Breast epithelium (tissue), 4 donors: ENCODE results near the gene ACAD11. TPM values are rescaled to one million over a fixed set of nuclear protein-coding genes. Genes with fewer than 3 reads are reported as not detected.

Source experiments
- DNase-seq, 2 donors: peaks; one replicate each; pipeline ENCODE4 v3.0.0-alpha.2; 2019; ENCODE audit warnings: low spot score in 2 of 2
- H3K27ac ChIP-seq, 2 donors: fragments of 200-600 bp; sonication (generic) in 1 of 2; one replicate each; pipeline ENCODE4 v1.5.1; 2016 to 2019; ENCODE audit warnings: mild to moderate bottlenecking in 1 of 2
- H3K27me3 ChIP-seq, 2 donors: fragments of 200-600 bp; sonication (generic) in 1 of 2; one replicate each; pipeline versions ENCODE4 v1.5.1 to v1.6.0; 2017 to 2019; ENCODE audit warnings: control low read depth in 1 of 2, mild to moderate bottlenecking in 1 of 2
- H3K36me3 ChIP-seq: fragments of 200-600 bp; one replicate; pipeline ENCODE4 v1.5.1; 2019
- H3K4me1 ChIP-seq, 2 donors: fragments of 200-600 bp; sonication (generic); one replicate each; pipeline ENCODE4 v1.5.1; 2016 to 2019; ENCODE audit warnings: control low read depth in 1 of 2
- H3K4me3 ChIP-seq, 3 donors: fragments of 200-600 bp; sonication (generic); 1 replicate in 2 of 3; 2 replicates in 1 of 3; pipeline ENCODE4 v1.5.1; 2016 to 2019; ENCODE audit warnings: mild to moderate bottlenecking in 3 of 3, moderate library complexity in 2 of 3
- H3K9me3 ChIP-seq, 2 donors: fragments of 200-600 bp; sonication (generic) in 1 of 2; one replicate each; pipeline ENCODE4 v1.5.1; 2016 to 2019; ENCODE audit warnings: control low read depth in 1 of 2
- POLR2A ChIP-seq: fragments of 450-650 bp; IDR thresholded peaks from one replicate; pipeline ENCODE4 v1.6.1; 2016; ENCODE audit warnings: antibody characterized with exemption, mild to moderate bottlenecking, moderate library complexity
- POLR2AphosphoS5 ChIP-seq, 3 donors: sonication (generic); formaldehyde crosslinking; IDR thresholded peaks; one replicate each; pipeline ENCODE4 v1.6.1; 2017; ENCODE audit warnings: antibody characterized with exemption in 3 of 3
- intact Hi-C: fragments of 100-400 bp; cut with DNase I; formaldehyde crosslinking; loops from one replicate; pipeline ENCODE4 v1.15.1; 2023; ENCODE audit warnings: low total_unique reads
- total RNA-seq, 3 donors: library from RNA; depleted of rRNA; stranded (reverse); fragments of >200 nt; gene quantifications; one replicate each; pipeline ENCODE4 v1.1.0, GENCODE V29; 2016
- TF ChIP-seq, protein P1 (sequence below), 3 donors: fragments of 450-650 bp; IDR thresholded peaks; one replicate each; pipeline ENCODE4 v1.5.1; 2016 to 2017; ENCODE audit warnings: antibody characterized with exemption in 3 of 3, mild to moderate bottlenecking in 3 of 3, moderate library complexity in 3 of 3

Gene ACAD11
- total RNA-seq, 3 donors from 2014 or later, result 30.4 to 52.0 (median 40.3) TPM

DNA sequence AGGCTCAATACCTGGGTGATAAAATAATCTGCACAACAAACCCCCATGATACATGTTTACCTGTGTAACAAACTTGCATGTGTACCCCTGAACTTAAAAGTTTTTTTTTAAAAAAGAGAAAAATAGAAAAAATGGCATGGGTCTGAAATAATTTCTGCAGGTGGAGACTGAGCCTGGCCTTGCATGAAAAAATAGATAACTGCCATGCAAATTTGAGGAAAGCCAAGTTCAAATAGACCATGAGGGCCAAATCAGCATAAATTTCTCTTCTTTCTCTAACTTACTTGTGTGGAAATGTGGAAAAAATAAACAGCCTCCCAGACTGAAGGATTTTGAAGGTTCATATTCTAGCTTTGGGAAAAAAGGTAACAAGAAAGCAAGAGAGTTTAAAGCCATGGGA lies 63.3 kb downstream of the ACAD11 start:
- DNase-seq, result no peak
- Histone ChIP-seq H3K4me1 (no peaks in the 10 kb centered on the region), H3K4me3 (no peak overlapping the region), H3K27ac (no peak overlapping the region), H3K27me3 (no peaks in the 10 kb centered on the region), H3K36me3 (no peaks in the 10 kb centered on the region), H3K9me3 (no peaks in the 10 kb centered on the region)
- intact Hi-C loops, result loop anchor here (10.0 kb wide), 1 partner anchor 52 kb away; no protein-coding TSS in a partner anchor
- no peak for TF ChIP-seq POLR2AphosphoS5 (IDR thresholded peaks at IDR 0.05)
- TF ChIP-seq, protein P1, sequence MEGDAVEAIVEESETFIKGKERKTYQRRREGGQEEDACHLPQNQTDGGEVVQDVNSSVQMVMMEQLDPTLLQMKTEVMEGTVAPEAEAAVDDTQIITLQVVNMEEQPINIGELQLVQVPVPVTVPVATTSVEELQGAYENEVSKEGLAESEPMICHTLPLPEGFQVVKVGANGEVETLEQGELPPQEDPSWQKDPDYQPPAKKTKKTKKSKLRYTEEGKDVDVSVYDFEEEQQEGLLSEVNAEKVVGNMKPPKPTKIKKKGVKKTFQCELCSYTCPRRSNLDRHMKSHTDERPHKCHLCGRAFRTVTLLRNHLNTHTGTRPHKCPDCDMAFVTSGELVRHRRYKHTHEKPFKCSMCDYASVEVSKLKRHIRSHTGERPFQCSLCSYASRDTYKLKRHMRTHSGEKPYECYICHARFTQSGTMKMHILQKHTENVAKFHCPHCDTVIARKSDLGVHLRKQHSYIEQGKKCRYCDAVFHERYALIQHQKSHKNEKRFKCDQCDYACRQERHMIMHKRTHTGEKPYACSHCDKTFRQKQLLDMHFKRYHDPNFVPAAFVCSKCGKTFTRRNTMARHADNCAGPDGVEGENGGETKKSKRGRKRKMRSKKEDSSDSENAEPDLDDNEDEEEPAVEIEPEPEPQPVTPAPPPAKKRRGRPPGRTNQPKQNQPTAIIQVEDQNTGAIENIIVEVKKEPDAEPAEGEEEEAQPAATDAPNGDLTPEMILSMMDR (IDR thresholded peaks at IDR 0.05), result no peak
- TF ChIP-seq POLR2A, result no peak

DNA sequence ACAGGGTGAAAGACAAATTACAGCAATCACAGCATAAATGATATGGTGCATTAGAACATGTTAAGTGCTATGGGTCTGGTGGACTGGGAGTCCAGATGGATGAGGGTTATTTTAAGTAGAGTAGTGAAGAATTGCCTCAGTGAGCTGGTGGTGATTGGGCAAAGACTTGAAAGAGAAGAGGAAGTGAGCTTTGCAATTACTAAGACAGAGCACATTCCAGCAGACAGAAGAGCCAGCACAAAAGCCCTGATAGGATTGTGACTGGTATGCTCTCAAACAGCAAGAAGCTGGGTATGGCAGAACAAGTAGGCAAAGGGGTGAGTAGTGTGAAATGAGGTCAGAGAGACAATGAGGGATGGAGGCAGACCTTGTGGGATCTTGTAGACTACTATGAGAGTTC lies 64.6 kb downstream of the ACAD11 start:
- H3K27me3 ChIP-seq, result no peaks in the 10 kb centered on the region
- no peaks in the 10 kb centered on the region for H3K36me3 ChIP-seq
- H3K9me3 ChIP-seq, result no peaks in the 10 kb centered on the region
- H3K27ac ChIP-seq, result no peak overlapping the region
- H3K4me1 ChIP-seq, result no peaks in the 10 kb centered on the region
- intact Hi-C loops, result loop anchor here (10.0 kb wide), 1 partner anchor 50 kb away; no protein-coding TSS in a partner anchor
- H3K4me3 ChIP-seq, result no peak overlapping the region
- no peak for DNase-seq
- TF ChIP-seq, protein P1 (IDR thresholded peaks at IDR 0.05), result no peak
- TF ChIP-seq POLR2A (no peak), POLR2AphosphoS5 (IDR thresholded peaks at IDR 0.05) (no peak)

DNA sequence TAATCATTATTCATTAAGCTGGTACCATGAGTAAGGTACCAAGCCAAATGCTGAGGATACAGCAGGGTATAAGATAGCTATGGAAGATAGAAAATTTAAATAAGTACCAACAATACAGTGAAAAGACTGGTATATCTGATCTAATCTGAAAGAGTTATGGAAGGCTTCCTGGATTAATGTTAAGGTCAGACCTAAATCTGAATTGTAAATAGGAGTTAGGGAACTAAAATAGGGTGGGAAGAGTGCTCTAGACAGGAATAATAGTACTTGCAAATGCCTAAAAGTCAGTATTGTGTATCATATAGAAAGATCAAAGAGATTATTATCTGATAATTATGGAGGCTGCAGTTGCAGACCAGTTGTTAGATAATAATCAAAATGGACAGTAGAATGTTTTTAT lies 65.1 kb downstream of the ACAD11 start:
- TF ChIP-seq POLR2AphosphoS5 (IDR thresholded peaks at IDR 0.05) (no peak), POLR2A (no peak)
- TF ChIP-seq, protein P1 (IDR thresholded peaks at IDR 0.05), result no peak
- H3K4me1 ChIP-seq, result no peaks in the 10 kb centered on the region
- H3K9me3 ChIP-seq, result no peaks in the 10 kb centered on the region
- no peak for DNase-seq
- no peak overlapping the region for H3K27ac ChIP-seq
- no peak overlapping the region for H3K4me3 ChIP-seq
- H3K27me3 ChIP-seq, result no peaks in the 10 kb centered on the region
- intact Hi-C loops, result loop anchor here (10.0 kb wide), 1 partner anchor 50 kb away; no protein-coding TSS in a partner anchor
- H3K36me3 ChIP-seq, result no peaks in the 10 kb centered on the region

DNA sequence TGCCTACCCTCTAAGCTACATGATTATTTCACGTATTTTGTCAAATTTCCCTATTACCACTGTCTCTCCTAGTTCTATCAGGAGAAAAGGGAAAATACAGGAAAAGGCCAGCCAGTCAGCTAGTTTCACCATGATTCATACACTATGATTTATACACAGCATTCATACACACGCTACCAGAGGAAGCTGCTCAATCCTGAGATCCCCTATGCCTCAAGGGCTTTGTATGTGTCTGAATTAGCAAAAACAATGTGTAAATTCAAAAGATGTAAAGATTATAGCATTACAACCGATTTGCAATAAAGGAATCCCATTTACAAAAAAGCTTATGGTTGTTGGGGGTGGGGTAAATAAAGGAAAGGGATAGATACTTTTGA lies 65.7 kb downstream of the ACAD11 start:
- no peak overlapping the region for H3K4me3 ChIP-seq
- intact Hi-C loops, result loop anchor here (10.0 kb wide), 1 partner anchor 49 kb away; no protein-coding TSS in a partner anchor
- H3K27ac ChIP-seq, result peak overlapping the region; percentile 8 to 33
- H3K27me3 ChIP-seq, result no peaks in the 10 kb centered on the region
- no peaks in the 10 kb centered on the region for H3K4me1 ChIP-seq
- no peak for DNase-seq
- H3K9me3 ChIP-seq, result no peaks in the 10 kb centered on the region
- TF ChIP-seq, protein P1 (IDR thresholded peaks at IDR 0.05), result no peak
- no peak for TF ChIP-seq POLR2A
- TF ChIP-seq POLR2AphosphoS5 (IDR thresholded peaks at IDR 0.05), result no peak
- H3K36me3 ChIP-seq, result no peaks in the 10 kb centered on the region

DNA sequence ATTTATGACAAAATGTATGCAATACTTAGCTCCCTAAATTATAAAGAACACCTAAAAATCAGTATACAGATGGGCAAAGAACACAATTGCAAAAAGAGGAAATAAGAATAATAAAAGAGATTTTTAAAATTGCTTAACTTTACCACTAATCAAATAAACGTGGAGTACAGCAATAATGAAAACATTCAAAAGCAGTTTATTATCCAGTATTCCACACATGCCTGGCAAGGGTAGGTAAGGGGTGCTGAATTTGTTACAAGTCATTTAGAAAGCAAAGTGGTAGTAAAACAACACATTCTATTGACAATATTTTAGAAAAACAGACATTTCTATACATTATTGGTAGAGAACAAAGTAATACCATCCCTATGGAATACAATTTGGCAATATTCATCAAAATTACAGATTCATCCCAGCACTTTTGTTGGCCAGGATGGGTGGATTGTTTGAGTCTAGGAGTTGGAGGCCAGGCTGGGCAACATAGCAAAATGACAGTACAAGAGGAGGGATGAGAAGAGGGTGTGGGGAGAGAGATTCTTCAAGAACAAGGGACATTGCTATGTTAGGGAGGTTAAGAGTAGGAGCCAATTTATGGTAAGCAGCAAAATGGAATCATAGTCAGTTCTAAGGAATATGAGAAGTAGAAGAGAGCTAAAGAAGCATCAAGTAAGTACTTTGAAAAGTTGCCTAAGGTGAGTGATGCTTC lies 66.2 kb downstream of the ACAD11 start:
- DNase-seq, result no peak
- Histone ChIP-seq H3K36me3 (no peaks in the 10 kb centered on the region), H3K9me3 (no peaks in the 10 kb centered on the region), H3K4me3 (no peak overlapping the region), H3K27me3 (no peaks in the 10 kb centered on the region), H3K4me1 (no peaks in the 10 kb centered on the region), H3K27ac (peak overlapping the region; percentile 8 to 33)
- intact Hi-C loops, result loop anchor here (10.0 kb wide), 1 partner anchor 49 kb away; no protein-coding TSS in a partner anchor
- TF ChIP-seq, protein P1 (IDR thresholded peaks at IDR 0.05), result no peak
- TF ChIP-seq POLR2AphosphoS5 (IDR thresholded peaks at IDR 0.05), result no peak
- no peak for TF ChIP-seq POLR2A
